Measurements from ENCODE around the gene CLCN1.

The CLCN1 gene

DNA sequence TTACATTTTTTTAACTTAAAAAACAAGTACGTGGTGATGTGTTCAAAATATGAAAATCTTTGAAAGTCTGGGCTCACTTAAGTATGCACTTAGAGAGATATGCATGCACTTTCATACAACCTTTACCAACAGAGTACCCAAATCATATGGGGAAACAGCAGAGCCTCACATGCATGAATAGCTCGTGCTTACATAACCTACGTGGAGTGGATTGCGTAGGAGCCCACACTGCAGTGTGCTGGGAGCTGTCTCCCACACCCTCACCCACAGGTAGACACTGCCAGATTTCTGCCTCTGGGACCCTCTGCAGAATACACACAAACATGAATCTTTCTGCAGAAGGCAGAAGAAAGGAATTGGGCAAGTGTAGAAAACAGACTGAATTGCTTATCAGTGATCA is 581 bp downstream of the CLCN1 start:
- Histone ChIP-seq H3K4me3 (ENCODE audit: low read depth, low read length) (no peak overlapping the region), H3K79me2 (ENCODE audit: control insufficient read depth, insufficient read depth, low read length, unreplicated experiment) (no peaks in the 10 kb centered on the region), H3K27me3 (ENCODE audit: insufficient read depth, low read length) (no peaks in the 10 kb centered on the region), H2AFZ (ENCODE audit: low read length, unreplicated experiment) (no peak overlapping the region), H3K27ac (ENCODE audit: low read depth, low read length) (no peak overlapping the region), H3K36me3 (ENCODE audit: insufficient read depth, low read length) (no peaks in the 10 kb centered on the region), H3K4me1 (ENCODE audit: control insufficient read depth, insufficient read depth, low read length, unreplicated experiment) (peaks cover 12% of the 10 kb centered on the region)

DNA sequence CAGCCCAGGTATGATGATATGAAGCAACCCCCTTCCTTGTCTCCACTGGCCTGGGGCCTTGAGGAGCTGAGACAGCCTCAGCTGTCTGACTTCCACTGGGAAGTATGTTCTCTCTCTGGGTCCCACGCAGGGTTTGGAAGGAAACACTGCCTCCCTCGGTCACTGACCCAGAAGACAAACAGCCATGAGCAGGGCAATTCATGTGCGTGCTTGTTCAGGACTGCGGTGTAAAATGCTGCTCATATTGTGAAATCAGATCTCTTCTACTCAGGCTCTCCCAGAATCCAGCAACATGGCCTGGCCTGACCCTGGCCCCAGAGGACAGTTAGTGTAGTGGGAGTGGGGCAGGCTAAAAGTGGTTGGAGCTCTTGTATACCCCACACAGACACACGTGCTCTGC is 2.8 kb downstream of the CLCN1 start:
- Histone ChIP-seq H3K79me2 (ENCODE audit: control insufficient read depth, insufficient read depth, low read length, unreplicated experiment) (no peaks in the 10 kb centered on the region), H3K27ac (ENCODE audit: low read depth, low read length) (peak overlapping the region; percentile 62; the same call in 1 of the 2 replicates), H3K4me1 (ENCODE audit: control insufficient read depth, insufficient read depth, low read length, unreplicated experiment) (peaks cover 12% of the 10 kb centered on the region), H2AFZ (ENCODE audit: low read length, unreplicated experiment) (no peak overlapping the region), H3K4me3 (ENCODE audit: low read depth, low read length) (no peak overlapping the region), H3K27me3 (ENCODE audit: insufficient read depth, low read length) (no peaks in the 10 kb centered on the region), H3K36me3 (ENCODE audit: insufficient read depth, low read length) (no peaks in the 10 kb centered on the region)

DNA sequence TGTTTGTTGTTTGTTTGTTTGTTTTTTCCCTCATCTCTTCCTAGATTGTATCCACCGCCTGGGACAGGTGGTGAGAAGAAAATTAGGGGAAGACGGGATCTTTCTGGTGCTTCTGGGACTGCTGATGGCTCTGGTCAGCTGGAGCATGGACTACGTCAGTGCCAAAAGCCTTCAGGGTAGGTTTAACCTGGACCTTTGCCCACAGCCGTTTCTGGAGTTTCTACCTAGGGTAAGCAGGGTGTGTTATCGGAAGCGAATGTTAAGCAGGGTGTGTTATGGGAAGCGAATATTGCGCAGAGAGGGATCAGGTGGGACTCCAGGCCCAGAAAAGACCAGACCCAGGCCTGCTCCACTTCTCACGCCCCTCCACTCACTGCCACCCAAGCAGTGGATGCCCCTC is 4.7 kb downstream of the CLCN1 start:
- no peak overlapping the region for H3K4me3 ChIP-seq (ENCODE audit: low read depth, low read length)
- no peak overlapping the region for H2AFZ ChIP-seq (ENCODE audit: low read length, unreplicated experiment)
- H3K27ac ChIP-seq (ENCODE audit: low read depth, low read length): no peak overlapping the region
- H3K27me3 ChIP-seq (ENCODE audit: insufficient read depth, low read length): no peaks in the 10 kb centered on the region
- peaks cover 15% of the 10 kb centered on the region for H3K4me1 ChIP-seq (ENCODE audit: control insufficient read depth, insufficient read depth, low read length, unreplicated experiment)
- H3K36me3 ChIP-seq (ENCODE audit: insufficient read depth, low read length): no peaks in the 10 kb centered on the region
- H3K79me2 ChIP-seq (ENCODE audit: control insufficient read depth, insufficient read depth, low read length, unreplicated experiment): no peaks in the 10 kb centered on the region

DNA sequence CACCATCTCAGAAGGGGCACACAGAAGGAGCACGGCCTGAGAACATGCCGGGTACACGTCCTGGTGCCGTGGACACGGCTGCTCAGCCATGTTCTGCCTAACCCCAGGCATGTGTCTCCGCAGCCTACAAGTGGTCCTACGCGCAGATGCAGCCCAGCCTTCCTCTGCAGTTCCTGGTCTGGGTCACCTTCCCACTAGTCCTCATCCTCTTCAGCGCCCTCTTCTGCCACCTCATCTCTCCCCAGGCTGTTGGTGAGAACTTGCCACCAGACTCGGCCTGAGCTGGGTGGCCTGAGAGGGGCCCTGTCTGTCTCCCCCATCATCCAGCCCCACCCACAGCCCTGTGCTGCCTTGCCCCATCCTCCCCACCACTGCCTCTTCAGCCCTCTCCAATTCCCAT is 5.3 kb downstream of the CLCN1 start:
- no peak overlapping the region for H2AFZ ChIP-seq (ENCODE audit: low read length, unreplicated experiment)
- peaks cover 15% of the 10 kb centered on the region for H3K4me1 ChIP-seq (ENCODE audit: control insufficient read depth, insufficient read depth, low read length, unreplicated experiment)
- no peaks in the 10 kb centered on the region for H3K36me3 ChIP-seq (ENCODE audit: insufficient read depth, low read length)
- H3K79me2 ChIP-seq (ENCODE audit: control insufficient read depth, insufficient read depth, low read length, unreplicated experiment): no peaks in the 10 kb centered on the region
- no peak overlapping the region for H3K4me3 ChIP-seq (ENCODE audit: low read depth, low read length)
- no peak overlapping the region for H3K27ac ChIP-seq (ENCODE audit: low read depth, low read length)
- H3K27me3 ChIP-seq (ENCODE audit: insufficient read depth, low read length): no peaks in the 10 kb centered on the region

DNA sequence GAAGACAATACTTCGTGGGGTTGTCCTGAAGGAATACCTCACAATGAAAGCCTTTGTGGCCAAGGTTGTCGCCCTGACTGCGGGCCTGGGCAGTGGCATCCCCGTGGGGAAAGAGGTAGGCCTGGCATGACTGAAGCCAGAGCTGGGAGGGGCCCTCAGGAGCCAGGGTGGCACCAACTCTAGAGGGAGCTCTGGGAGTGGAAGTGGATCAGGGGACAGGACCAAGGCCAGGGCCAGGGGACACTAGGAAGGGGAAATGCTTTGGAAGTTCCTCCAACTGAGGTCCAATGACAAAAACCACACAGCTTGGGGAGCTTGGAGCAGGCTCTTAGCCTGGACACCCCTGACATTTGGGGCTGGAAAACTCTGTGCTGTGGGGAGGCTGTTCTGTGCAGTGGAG is 5.8 kb downstream of the CLCN1 start:
- H3K27ac ChIP-seq (ENCODE audit: low read depth, low read length): no peak overlapping the region
- no peaks in the 10 kb centered on the region for H3K79me2 ChIP-seq (ENCODE audit: control insufficient read depth, insufficient read depth, low read length, unreplicated experiment)

DNA sequence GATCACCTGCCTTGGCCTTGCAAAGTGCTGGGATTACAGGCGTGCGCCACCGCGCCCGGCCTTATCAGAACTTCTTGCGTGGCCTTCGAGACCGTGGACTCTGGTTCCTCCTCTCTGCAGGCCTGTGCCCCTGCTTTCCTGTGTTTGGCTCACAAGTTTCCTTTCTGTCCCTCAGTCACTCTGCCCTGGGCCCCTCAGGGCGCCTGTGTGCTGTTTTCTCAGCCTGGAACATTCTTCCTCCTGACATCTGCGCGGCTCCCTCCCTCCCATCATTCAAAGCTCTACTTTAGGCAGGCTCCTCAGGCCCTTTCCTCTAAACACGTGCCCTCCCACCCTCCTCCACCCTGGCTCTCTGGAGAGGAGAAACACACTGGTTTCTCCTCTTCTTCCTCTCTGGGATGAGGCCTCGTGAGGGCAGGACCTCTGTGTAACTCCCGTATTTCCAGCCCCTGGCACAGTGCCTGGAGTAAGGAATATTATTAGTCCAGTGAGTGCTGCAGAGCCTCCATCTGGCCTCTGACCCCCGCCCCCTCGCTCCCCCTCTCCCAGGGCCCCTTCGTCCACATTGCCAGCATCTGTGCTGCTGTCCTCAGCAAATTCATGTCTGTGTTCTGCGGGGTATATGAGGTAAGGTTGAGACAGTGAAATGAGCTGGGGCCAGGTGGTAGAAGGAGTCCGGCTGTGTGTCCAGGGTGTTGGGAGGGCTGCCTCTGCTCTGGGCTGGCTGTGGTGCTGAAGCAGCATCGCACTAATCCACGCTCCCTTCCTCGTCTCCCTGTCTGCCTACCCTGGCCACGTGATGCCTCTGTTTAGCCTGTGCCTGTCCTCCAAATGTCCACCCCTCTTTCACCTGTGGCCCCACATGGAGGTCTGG is 7.1 kb downstream of the CLCN1 start:
- Histone ChIP-seq H3K36me3 (ENCODE audit: insufficient read depth, low read length) (no peaks in the 10 kb centered on the region), H3K27me3 (ENCODE audit: insufficient read depth, low read length) (no peaks in the 10 kb centered on the region), H3K79me2 (ENCODE audit: control insufficient read depth, insufficient read depth, low read length, unreplicated experiment) (no peaks in the 10 kb centered on the region), H3K27ac (ENCODE audit: low read depth, low read length) (no peak overlapping the region), H2AFZ (ENCODE audit: low read length, unreplicated experiment) (no peak overlapping the region), H3K4me3 (ENCODE audit: low read depth, low read length) (no peak overlapping the region), H3K4me1 (ENCODE audit: control insufficient read depth, insufficient read depth, low read length, unreplicated experiment) (peaks cover 15% of the 10 kb centered on the region)

More for the DNA sequence above, 5.8 kb downstream of the CLCN1 start:
- H3K36me3 ChIP-seq (ENCODE audit: insufficient read depth, low read length): no peaks in the 10 kb centered on the region
- no peak overlapping the region for H3K4me3 ChIP-seq (ENCODE audit: low read depth, low read length)
- H2AFZ ChIP-seq (ENCODE audit: low read length, unreplicated experiment): no peak overlapping the region
- no peaks in the 10 kb centered on the region for H3K27me3 ChIP-seq (ENCODE audit: insufficient read depth, low read length)
- peaks cover 15% of the 10 kb centered on the region for H3K4me1 ChIP-seq (ENCODE audit: control insufficient read depth, insufficient read depth, low read length, unreplicated experiment)

DNA sequence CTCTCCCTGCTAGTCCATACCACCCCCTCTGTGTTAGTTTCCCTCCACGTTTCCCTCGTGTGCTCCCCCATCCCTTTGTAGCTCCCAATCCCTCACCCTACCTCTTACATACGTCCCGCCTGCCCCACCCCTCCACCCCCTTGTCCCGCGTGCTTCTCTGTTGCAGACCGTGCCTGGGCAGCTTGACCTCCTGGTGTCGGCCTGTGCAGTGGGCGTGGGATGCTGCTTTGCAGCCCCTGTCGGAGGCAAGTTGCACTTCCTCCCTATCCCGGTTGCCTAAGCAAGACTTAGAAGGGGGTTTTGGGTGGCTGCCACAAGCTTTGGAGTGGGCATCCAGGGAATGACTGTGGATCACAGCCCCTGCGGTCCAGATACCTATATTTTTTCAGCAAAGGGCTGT is 7.7 kb downstream of the CLCN1 start:
- Histone ChIP-seq H3K27ac (ENCODE audit: low read depth, low read length) (no peak overlapping the region), H3K27me3 (ENCODE audit: insufficient read depth, low read length) (no peaks in the 10 kb centered on the region), H2AFZ (ENCODE audit: low read length, unreplicated experiment) (no peak overlapping the region), H3K4me3 (ENCODE audit: low read depth, low read length) (no peak overlapping the region), H3K79me2 (ENCODE audit: control insufficient read depth, insufficient read depth, low read length, unreplicated experiment) (no peaks in the 10 kb centered on the region), H3K36me3 (ENCODE audit: insufficient read depth, low read length) (no peaks in the 10 kb centered on the region), H3K4me1 (ENCODE audit: control insufficient read depth, insufficient read depth, low read length, unreplicated experiment) (peaks cover 11% of the 10 kb centered on the region)

DNA sequence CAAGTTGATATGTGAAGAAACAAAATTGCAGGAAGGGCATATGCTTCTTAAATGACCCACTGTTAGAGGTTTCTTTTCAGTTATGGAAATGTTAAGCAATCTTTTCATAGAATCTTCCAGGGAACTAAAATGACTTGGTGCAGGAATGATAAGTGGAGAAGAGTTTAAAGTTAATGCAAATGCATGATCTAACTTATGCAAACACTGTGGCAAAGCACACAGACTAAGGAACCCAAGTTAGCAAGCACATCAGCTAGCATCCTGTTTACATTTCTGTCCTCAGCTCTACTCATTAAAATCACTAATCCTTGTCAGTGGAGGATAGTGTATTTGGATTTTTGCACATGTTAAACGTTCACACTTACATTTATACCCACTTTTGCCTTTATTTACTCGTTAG is 9.3 kb downstream of the CLCN1 start:
- Histone ChIP-seq H3K79me2 (ENCODE audit: control insufficient read depth, insufficient read depth, low read length, unreplicated experiment) (no peaks in the 10 kb centered on the region), H3K27ac (ENCODE audit: low read depth, low read length) (no peak overlapping the region), H3K4me3 (ENCODE audit: low read depth, low read length) (no peak overlapping the region), H2AFZ (ENCODE audit: low read length, unreplicated experiment) (no peak overlapping the region), H3K4me1 (ENCODE audit: control insufficient read depth, insufficient read depth, low read length, unreplicated experiment) (peaks cover 2% of the 10 kb centered on the region), H3K36me3 (ENCODE audit: insufficient read depth, low read length) (no peaks in the 10 kb centered on the region), H3K27me3 (ENCODE audit: insufficient read depth, low read length) (no peaks in the 10 kb centered on the region)

DNA sequence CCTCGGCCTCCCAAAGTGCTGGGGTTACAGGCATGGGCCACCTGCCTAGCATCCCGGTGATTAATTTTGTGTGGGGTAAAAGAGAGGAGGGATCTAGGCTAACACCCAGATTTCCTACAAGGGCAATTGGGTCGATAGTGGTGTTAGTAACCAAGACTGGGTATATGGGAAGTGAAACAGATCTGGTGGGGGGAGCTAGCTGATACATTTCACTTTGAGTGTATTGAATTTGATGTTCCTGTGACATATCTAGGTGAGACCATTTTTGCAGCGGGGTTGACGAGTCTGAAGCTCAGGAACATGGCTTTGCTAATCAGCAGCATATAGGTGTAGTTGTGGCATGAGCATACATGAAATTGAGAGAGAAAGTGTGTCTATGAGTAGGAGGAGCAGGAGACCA is 12.0 kb downstream of the CLCN1 start:
- no peaks in the 10 kb centered on the region for H3K36me3 ChIP-seq (ENCODE audit: insufficient read depth, low read length)

DNA sequence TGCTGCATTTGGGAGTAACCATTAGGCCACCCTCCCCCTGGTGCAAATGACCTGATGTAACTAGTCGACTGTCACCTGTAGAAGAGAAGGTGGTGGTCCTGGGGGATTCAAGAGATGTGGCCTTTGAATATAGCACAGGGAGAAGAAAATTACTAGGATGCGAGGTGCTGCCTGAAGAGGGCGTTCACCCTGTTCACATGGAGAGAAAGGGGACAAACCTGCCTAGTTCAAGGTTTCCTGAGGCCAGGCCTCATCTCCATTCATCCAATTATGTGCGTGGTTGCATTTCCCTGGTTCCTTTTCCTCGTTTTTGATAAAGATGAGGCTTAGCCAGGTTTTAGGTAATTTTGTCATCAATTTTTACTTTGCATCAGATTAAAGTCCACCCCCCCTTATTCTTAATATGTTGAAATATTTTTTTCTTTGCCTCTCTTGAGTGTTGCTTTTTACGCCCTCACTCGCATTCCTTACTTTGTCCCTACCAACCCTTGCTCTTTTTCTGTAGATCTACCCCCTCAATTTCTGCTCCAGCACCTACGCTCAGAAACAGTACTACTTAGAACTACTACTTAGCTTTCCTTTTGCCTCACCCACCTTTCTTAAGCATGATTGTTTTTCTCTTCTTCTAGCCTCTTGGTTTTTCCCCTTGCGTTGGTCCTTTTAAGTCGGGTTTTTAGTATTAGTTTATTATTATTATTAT is 13.7 kb downstream of the CLCN1 start:
- Histone ChIP-seq H2AFZ (ENCODE audit: low read length, unreplicated experiment) (no peak overlapping the region), H3K36me3 (ENCODE audit: insufficient read depth, low read length) (no peaks in the 10 kb centered on the region), H3K27me3 (ENCODE audit: insufficient read depth, low read length) (no peaks in the 10 kb centered on the region), H3K4me3 (ENCODE audit: low read depth, low read length) (no peak overlapping the region), H3K27ac (ENCODE audit: low read depth, low read length) (no peak overlapping the region), H3K79me2 (ENCODE audit: control insufficient read depth, insufficient read depth, low read length, unreplicated experiment) (no peaks in the 10 kb centered on the region), H3K4me1 (ENCODE audit: control insufficient read depth, insufficient read depth, low read length, unreplicated experiment) (peaks cover 26% of the 10 kb centered on the region)

More for the DNA sequence above, 12.0 kb downstream of the CLCN1 start:
- Histone ChIP-seq H3K27ac (ENCODE audit: low read depth, low read length) (no peak overlapping the region), H3K4me1 (ENCODE audit: control insufficient read depth, insufficient read depth, low read length, unreplicated experiment) (peaks cover 19% of the 10 kb centered on the region), H3K27me3 (ENCODE audit: insufficient read depth, low read length) (no peaks in the 10 kb centered on the region), H3K79me2 (ENCODE audit: control insufficient read depth, insufficient read depth, low read length, unreplicated experiment) (no peaks in the 10 kb centered on the region), H3K4me3 (ENCODE audit: low read depth, low read length) (no peak overlapping the region), H2AFZ (ENCODE audit: low read length, unreplicated experiment) (no peak overlapping the region)
